ENCODE data around the gene ZNF354C. TPM values are rescaled to one million over a fixed set of nuclear protein-coding genes. Genes with fewer than 3 reads are reported as not detected.

The ZNF354C gene
- polyA plus RNA-seq, 1 donor from 2014 or later = 6.1 TPM

DNA sequence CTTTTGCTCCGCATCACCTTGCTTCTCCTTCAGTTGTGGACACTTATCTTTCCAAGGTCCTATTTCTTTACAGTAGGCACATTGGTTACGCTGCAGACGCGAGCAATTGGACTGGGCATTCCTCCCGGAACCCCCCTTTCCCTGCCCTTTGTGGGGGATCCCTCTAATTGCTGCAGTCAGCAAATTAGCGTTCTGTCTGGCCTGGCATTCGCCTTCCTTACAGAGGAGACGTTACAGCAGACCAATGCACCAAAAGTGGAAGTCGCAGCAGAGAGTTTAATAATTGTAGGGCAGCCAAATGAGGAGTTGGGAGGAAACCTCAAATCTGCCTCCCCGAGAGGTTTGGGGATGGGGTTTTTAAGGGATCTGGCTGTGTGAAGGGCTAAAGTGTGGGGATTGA lies 5.3 kb upstream of the ZNF354C start:
- no peaks in the 10 kb centered on the region for H3K9me2 ChIP-seq (ENCODE audit: insufficient read depth, low read length)
- H4K20me1 ChIP-seq (ENCODE audit: insufficient read depth) = no peaks in the 10 kb centered on the region
- no peaks in the 10 kb centered on the region for H3K79me2 ChIP-seq (replicated peaks; ENCODE audit: insufficient read depth, low read length)
- H3K4me2 ChIP-seq (ENCODE audit: low read length) = no peak overlapping the region
- H3K36me3 ChIP-seq (ENCODE audit: insufficient read depth, low read length) = no peaks in the 10 kb centered on the region
- no peak overlapping the region for H3K27ac ChIP-seq (ENCODE audit: low read length)
- TF ChIP-seq MXI1 (conservative IDR thresholded peaks at IDR 0.05; ENCODE audit: poor library complexity, severe bottlenecking) (no peak), RAD21 (conservative IDR thresholded peaks at IDR 0.05) (no peak), POLR2AphosphoS5 (IDR thresholded peaks at IDR 0.05) (no peak), EP300 (conservative IDR thresholded peaks at IDR 0.05; ENCODE audit: poor library complexity, severe bottlenecking) (no peak), EZH2 (IDR thresholded peaks at IDR 0.05; ENCODE audit: borderline replicate concordance, insufficient read depth, low read length, poor library complexity, severe bottlenecking) (no peak), TAF1 (IDR thresholded peaks at IDR 0.05; ENCODE audit: low read depth) (no peak), SMC3 (conservative IDR thresholded peaks at IDR 0.05; ENCODE audit: poor library complexity) (no peak)
- TF ChIP-seq, protein P1, sequence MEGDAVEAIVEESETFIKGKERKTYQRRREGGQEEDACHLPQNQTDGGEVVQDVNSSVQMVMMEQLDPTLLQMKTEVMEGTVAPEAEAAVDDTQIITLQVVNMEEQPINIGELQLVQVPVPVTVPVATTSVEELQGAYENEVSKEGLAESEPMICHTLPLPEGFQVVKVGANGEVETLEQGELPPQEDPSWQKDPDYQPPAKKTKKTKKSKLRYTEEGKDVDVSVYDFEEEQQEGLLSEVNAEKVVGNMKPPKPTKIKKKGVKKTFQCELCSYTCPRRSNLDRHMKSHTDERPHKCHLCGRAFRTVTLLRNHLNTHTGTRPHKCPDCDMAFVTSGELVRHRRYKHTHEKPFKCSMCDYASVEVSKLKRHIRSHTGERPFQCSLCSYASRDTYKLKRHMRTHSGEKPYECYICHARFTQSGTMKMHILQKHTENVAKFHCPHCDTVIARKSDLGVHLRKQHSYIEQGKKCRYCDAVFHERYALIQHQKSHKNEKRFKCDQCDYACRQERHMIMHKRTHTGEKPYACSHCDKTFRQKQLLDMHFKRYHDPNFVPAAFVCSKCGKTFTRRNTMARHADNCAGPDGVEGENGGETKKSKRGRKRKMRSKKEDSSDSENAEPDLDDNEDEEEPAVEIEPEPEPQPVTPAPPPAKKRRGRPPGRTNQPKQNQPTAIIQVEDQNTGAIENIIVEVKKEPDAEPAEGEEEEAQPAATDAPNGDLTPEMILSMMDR (IDR thresholded peaks at IDR 0.05; ENCODE audit: poor library complexity, severe bottlenecking) = no peak
- TF ChIP-seq, protein P2, sequence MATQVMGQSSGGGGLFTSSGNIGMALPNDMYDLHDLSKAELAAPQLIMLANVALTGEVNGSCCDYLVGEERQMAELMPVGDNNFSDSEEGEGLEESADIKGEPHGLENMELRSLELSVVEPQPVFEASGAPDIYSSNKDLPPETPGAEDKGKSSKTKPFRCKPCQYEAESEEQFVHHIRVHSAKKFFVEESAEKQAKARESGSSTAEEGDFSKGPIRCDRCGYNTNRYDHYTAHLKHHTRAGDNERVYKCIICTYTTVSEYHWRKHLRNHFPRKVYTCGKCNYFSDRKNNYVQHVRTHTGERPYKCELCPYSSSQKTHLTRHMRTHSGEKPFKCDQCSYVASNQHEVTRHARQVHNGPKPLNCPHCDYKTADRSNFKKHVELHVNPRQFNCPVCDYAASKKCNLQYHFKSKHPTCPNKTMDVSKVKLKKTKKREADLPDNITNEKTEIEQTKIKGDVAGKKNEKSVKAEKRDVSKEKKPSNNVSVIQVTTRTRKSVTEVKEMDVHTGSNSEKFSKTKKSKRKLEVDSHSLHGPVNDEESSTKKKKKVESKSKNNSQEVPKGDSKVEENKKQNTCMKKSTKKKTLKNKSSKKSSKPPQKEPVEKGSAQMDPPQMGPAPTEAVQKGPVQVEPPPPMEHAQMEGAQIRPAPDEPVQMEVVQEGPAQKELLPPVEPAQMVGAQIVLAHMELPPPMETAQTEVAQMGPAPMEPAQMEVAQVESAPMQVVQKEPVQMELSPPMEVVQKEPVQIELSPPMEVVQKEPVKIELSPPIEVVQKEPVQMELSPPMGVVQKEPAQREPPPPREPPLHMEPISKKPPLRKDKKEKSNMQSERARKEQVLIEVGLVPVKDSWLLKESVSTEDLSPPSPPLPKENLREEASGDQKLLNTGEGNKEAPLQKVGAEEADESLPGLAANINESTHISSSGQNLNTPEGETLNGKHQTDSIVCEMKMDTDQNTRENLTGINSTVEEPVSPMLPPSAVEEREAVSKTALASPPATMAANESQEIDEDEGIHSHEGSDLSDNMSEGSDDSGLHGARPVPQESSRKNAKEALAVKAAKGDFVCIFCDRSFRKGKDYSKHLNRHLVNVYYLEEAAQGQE (IDR thresholded peaks at IDR 0.05; ENCODE audit: borderline replicate concordance) = no peak
- H3K27me3 ChIP-seq (ENCODE audit: insufficient read depth, low read depth, low read length) = no peaks in the 10 kb centered on the region
- H3K9ac ChIP-seq (ENCODE audit: low read length) = no peak overlapping the region
- H3K9me3 ChIP-seq (ENCODE audit: low read length) = no peaks in the 10 kb centered on the region
- H2AFZ ChIP-seq (ENCODE audit: low read depth, low read length) = no peak overlapping the region
- H3F3A ChIP-seq (ENCODE audit: insufficient read depth, low read length, poor library complexity, severe bottlenecking) = no peaks in the 10 kb centered on the region
- H3K4me3 ChIP-seq (ENCODE audit: low read length) = no peak overlapping the region

DNA sequence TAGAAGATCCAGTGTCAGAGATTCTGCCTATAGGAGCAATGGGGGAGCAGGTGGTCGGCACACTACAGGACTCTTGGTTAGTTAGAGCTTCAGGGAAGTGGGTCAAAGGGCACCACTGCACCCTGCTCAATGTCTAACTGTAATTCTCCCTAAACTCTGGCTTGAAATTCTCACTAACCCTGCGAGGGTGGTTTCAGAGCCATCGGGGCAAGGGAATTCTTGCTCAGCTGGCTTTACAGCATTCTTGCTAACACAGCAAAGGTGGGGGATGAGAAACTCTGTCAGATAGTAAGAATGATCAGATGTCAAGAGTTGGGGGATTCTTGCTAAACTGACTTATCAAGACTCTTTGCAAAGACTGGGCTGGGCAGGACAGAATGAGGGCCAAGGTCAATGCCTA lies 4.7 kb upstream of the ZNF354C start:
- Histone ChIP-seq H3K36me3 (ENCODE audit: insufficient read depth, low read length) (no peaks in the 10 kb centered on the region), H3K4me3 (ENCODE audit: low read length) (no peak overlapping the region), H2AFZ (ENCODE audit: low read depth, low read length) (no peak overlapping the region), H3K79me2 (replicated peaks; ENCODE audit: insufficient read depth, low read length) (no peaks in the 10 kb centered on the region), H4K20me1 (ENCODE audit: insufficient read depth) (no peaks in the 10 kb centered on the region), H3K27me3 (ENCODE audit: insufficient read depth, low read depth, low read length) (no peaks in the 10 kb centered on the region), H3K9ac (ENCODE audit: low read length) (no peak overlapping the region), H3K9me3 (ENCODE audit: low read length) (no peaks in the 10 kb centered on the region), H3F3A (ENCODE audit: insufficient read depth, low read length, poor library complexity, severe bottlenecking) (no peaks in the 10 kb centered on the region), H3K4me2 (ENCODE audit: low read length) (no peak overlapping the region), H3K9me2 (ENCODE audit: insufficient read depth, low read length) (no peaks in the 10 kb centered on the region), H3K27ac (ENCODE audit: low read length) (no peak overlapping the region)
- TF ChIP-seq, protein P1 (IDR thresholded peaks at IDR 0.05; ENCODE audit: poor library complexity, severe bottlenecking) = no peak
- TF ChIP-seq, protein P2 (IDR thresholded peaks at IDR 0.05; ENCODE audit: borderline replicate concordance) = no peak
- no peak for TF ChIP-seq TAF1 (IDR thresholded peaks at IDR 0.05; ENCODE audit: low read depth)
- no peak for TF ChIP-seq EZH2 (IDR thresholded peaks at IDR 0.05; ENCODE audit: borderline replicate concordance, insufficient read depth, low read length, poor library complexity, severe bottlenecking)
- no peak for TF ChIP-seq MXI1 (conservative IDR thresholded peaks at IDR 0.05; ENCODE audit: poor library complexity, severe bottlenecking)
- no peak for TF ChIP-seq SMC3 (conservative IDR thresholded peaks at IDR 0.05; ENCODE audit: poor library complexity)
- TF ChIP-seq RAD21 (conservative IDR thresholded peaks at IDR 0.05) = no peak
